ENCODE data around the gene TRIP4. TPM values are rescaled to one million over a fixed set of nuclear protein-coding genes. Genes with fewer than 3 reads are reported as not detected.
"Not testable (repeated sequence)": the region's sequence is repeated elsewhere in the genome, so short reads cannot be mapped to it uniquely, and the experiment has no call there.

TRIP4 gene
- 10 to 100 TPM; 23.6 to 32.6 (median 27.2) TPM for polyA plus RNA-seq (ENCODE audit: low read depth in 6 of 6)

- Mint-ChIP-seq H3K27me3 (no peaks in the 10 kb centered on the region), H3K9me3 (no peaks in the 10 kb centered on the region), H3K36me3 (no peaks in the 10 kb centered on the region), H3K27ac (peak within 1 kb of the TSS; percentile 85 to 98 (median 95)), H3K4me3 (peak within 1 kb of the TSS; percentile 92 to 100 (median 99)), H3K4me1 (peaks cover 15 to 18% (median 17%) of the 10 kb centered on the region in 3 donors)
- ATAC-seq (ENCODE audit: low read depth in 2 of 2) (peak; percentile 98), DNase-seq (peak; percentile 96)
Measured at GRCh38 chr15:64387562-64388168, at the start of gene TRIP4. Gene TRIP4, plus strand, starts transcription at chr15:64387836. Its CDS starts 28 bp downstream, at chr15:64387864.

DNA sequence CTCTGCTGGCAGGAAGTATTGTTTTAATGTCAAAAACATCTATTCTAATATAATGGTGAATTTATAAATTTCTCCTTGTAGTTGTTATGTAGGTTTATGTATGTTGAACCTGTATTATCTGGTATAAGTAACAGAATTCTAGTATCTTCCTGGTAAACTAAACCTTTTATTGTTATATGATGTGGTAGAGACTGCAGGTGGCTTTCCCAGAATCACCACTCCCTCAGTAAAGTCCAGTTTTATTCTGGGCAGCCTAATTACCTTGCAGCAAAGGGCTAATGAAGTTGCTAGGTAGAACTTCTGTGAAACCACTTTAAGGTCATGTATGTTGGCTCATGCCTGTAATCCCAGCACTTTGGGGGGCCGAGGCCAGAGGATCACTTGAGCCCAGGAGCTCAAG, 47.3 kb upstream of the TRIP4 start:
- no peak overlapping the region for H3K4me3 Mint-ChIP-seq
- H3K4me1 Mint-ChIP-seq = peaks cover 2 to 9% (median 8%) of the 10 kb centered on the region in 3 donors
- no peaks in the 10 kb centered on the region for H3K9me3 Mint-ChIP-seq
- no peak for ATAC-seq (ENCODE audit: low read depth in 2 of 2)
- H3K36me3 Mint-ChIP-seq = no peaks in the 10 kb centered on the region
- no peak for DNase-seq
- no peaks in the 10 kb centered on the region for H3K27me3 Mint-ChIP-seq
- H3K27ac Mint-ChIP-seq = no peak overlapping the region

GRCh38 chr15:64341961-64342360, 45.7 kb upstream of the TRIP4 start:
- no peaks in the 10 kb centered on the region for H3K9me3 Mint-ChIP-seq
- no peak overlapping the region for H3K4me3 Mint-ChIP-seq
- DNase-seq = no peak
- peaks cover 4 to 11% (median 8%) of the 10 kb centered on the region in 3 donors for H3K4me1 Mint-ChIP-seq
- no peak for ATAC-seq (ENCODE audit: low read depth in 2 of 2)
- H3K36me3 Mint-ChIP-seq = no peaks in the 10 kb centered on the region
- no peak overlapping the region for H3K27ac Mint-ChIP-seq
- no peaks in the 10 kb centered on the region for H3K27me3 Mint-ChIP-seq

GRCh38 chr15:64343222-64343621, 44.4 kb upstream of the TRIP4 start:
- peak overlapping the region in 3 of 6 donors; percentile 19 to 71 (median 39) for H3K27ac Mint-ChIP-seq
- DNase-seq = no peak
- no peaks in the 10 kb centered on the region for H3K9me3 Mint-ChIP-seq
- no peak overlapping the region for H3K4me3 Mint-ChIP-seq
- H3K4me1 Mint-ChIP-seq = peaks cover 8 to 11% (median 8%) of the 10 kb centered on the region in 3 donors
- ATAC-seq (ENCODE audit: low read depth in 2 of 2) = no peak
- no peaks in the 10 kb centered on the region for H3K36me3 Mint-ChIP-seq
- H3K27me3 Mint-ChIP-seq = no peaks in the 10 kb centered on the region

GRCh38 chr15:64343841-64344240, 43.8 kb upstream of the TRIP4 start:
- no peaks in the 10 kb centered on the region for H3K36me3 Mint-ChIP-seq
- no peak overlapping the region for H3K27ac Mint-ChIP-seq
- H3K4me1 Mint-ChIP-seq = peaks cover 8 to 11% (median 8%) of the 10 kb centered on the region in 3 donors
- H3K27me3 Mint-ChIP-seq = no peaks in the 10 kb centered on the region
- ATAC-seq (ENCODE audit: low read depth in 2 of 2) (no peak), DNase-seq (no peak)
- no peak overlapping the region for H3K4me3 Mint-ChIP-seq
- no peaks in the 10 kb centered on the region for H3K9me3 Mint-ChIP-seq

GRCh38 chr15:64344651-64345294, 42.9 kb upstream of the TRIP4 start:
- H3K27ac Mint-ChIP-seq = no peak overlapping the region
- DNase-seq (no peak), ATAC-seq (ENCODE audit: low read depth in 2 of 2) (no peak)
- no peaks in the 10 kb centered on the region for H3K9me3 Mint-ChIP-seq
- no peaks in the 10 kb centered on the region for H3K36me3 Mint-ChIP-seq
- no peaks in the 10 kb centered on the region for H3K27me3 Mint-ChIP-seq
- H3K4me3 Mint-ChIP-seq = no peak overlapping the region
- H3K4me1 Mint-ChIP-seq = peaks cover 8 to 11% (median 8%) of the 10 kb centered on the region in 3 donors

DNA sequence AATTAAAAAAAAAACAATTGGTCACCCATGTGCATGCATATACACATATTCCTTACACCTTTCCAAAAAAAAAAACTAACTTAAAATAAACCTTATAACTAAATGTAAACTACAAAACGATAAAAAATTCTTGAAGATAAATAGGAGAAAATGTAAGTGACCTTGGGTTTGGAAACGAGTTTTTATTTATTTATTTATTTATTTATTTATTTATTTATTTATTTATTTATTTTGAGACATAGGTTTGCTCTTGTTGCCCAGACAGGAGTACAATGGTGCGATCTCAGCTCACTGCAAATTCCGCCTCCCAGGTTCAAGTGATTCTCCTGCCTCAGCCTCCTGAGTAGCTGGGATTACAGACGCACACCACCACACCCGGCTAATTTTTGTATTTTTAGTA, 41.4 kb upstream of the TRIP4 start:
- not testable (repeated sequence) for H3K27me3 Mint-ChIP-seq; DNase-seq; ATAC-seq (ENCODE audit: low read depth in 2 of 2); H3K4me3 Mint-ChIP-seq; H3K27ac Mint-ChIP-seq; H3K36me3 Mint-ChIP-seq; H3K9me3 Mint-ChIP-seq
- H3K4me1 Mint-ChIP-seq = peaks cover 8 to 11% (median 8%) of the 10 kb centered on the region in 3 donors

DNA sequence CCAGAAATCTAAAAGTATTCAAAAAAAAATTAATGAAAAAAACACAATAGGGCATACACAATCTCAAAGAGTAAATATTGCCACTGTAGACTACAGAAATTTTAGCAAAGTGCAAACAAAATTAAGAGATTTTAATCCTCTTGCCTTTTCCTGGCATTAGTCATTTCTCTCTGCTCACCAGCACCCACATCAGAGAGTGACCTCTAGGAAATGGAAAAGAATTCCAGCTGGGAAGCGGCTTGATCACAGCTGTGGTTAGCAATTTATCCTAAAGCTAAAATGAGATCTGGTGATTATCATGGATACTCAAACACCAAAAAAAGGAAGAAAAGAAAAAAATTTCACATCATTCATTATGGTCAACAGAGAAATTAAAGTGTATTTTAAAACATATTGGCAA, 39.2 kb upstream of the TRIP4 start:
- H3K4me3 Mint-ChIP-seq = no peak overlapping the region
- ATAC-seq (ENCODE audit: low read depth in 2 of 2) = no peak
- no peaks in the 10 kb centered on the region for H3K27me3 Mint-ChIP-seq
- DNase-seq = no peak
- peaks cover under 1 to 9% (median 6%) of the 10 kb centered on the region in 3 donors for H3K4me1 Mint-ChIP-seq
- H3K27ac Mint-ChIP-seq = no peak overlapping the region
- no peaks in the 10 kb centered on the region for H3K9me3 Mint-ChIP-seq
- no peaks in the 10 kb centered on the region for H3K36me3 Mint-ChIP-seq

- H3K27me3 Mint-ChIP-seq = no peaks in the 10 kb centered on the region
- H3K4me1 Mint-ChIP-seq = peaks cover 0 to 10% (median 4%) of the 10 kb centered on the region in 3 donors
- H3K27ac Mint-ChIP-seq = no peak overlapping the region
- no peak for ATAC-seq (ENCODE audit: low read depth in 2 of 2)
- no peak overlapping the region for H3K4me3 Mint-ChIP-seq
- no peak for DNase-seq
- no peaks in the 10 kb centered on the region for H3K36me3 Mint-ChIP-seq
- no peaks in the 10 kb centered on the region for H3K9me3 Mint-ChIP-seq
Measured at GRCh38 chr15:64349375-64349774, 38.3 kb upstream of the TRIP4 start.

GRCh38 chr15:64351265-64351664, 36.4 kb upstream of the TRIP4 start:
- no peaks in the 10 kb centered on the region for H3K36me3 Mint-ChIP-seq
- DNase-seq (no peak), ATAC-seq (ENCODE audit: low read depth in 2 of 2) (no peak)
- peak overlapping the region in 1 of 6 donors; percentile 53 for H3K27ac Mint-ChIP-seq
- no peak overlapping the region for H3K4me3 Mint-ChIP-seq
- no peaks in the 10 kb centered on the region for H3K27me3 Mint-ChIP-seq
- no peaks in the 10 kb centered on the region for H3K9me3 Mint-ChIP-seq
- peaks cover 13 to 19% (median 14%) of the 10 kb centered on the region in 3 donors for H3K4me1 Mint-ChIP-seq

DNA sequence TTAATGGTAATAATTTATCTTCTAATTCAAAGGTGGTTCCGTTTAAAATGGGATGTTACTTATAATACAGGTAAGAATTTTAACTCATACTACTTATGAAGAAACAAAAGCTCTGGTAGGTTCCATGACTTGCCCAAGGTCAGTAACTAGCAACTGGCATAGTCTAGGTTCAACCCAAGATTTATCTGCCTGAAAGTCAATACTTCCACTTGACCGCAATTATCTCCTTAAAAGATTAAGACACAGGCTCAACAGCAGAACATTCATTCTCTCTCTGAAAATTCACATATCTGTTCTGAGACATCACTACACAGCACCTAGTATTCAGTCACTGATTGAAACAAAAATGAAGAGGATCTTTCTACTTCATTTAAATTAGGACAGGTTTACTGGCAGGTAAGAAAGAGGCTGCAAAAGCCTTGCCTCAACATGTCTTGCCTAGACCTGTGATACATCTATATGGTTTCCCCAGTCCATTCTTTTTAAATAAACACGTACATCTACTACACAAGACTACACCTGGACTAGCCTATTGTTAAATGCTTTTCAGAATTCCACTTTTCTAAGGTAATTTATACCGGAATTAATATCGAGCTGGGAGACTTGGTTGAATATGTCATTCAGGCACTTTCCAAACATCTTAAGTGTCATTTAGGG, 32.8 kb upstream of the TRIP4 start:
- Mint-ChIP-seq H3K27ac (peak overlapping the region; percentile 21 to 97 (median 88)), H3K27me3 (no peaks in the 10 kb centered on the region), H3K4me3 (peak overlapping the region; percentile 85 to 98 (median 96)), H3K4me1 (peaks cover 16 to 21% (median 20%) of the 10 kb centered on the region in 3 donors), H3K9me3 (no peaks in the 10 kb centered on the region), H3K36me3 (no peaks in the 10 kb centered on the region)
- ATAC-seq (ENCODE audit: low read depth in 2 of 2) = no peak
- no peak for DNase-seq

DNA sequence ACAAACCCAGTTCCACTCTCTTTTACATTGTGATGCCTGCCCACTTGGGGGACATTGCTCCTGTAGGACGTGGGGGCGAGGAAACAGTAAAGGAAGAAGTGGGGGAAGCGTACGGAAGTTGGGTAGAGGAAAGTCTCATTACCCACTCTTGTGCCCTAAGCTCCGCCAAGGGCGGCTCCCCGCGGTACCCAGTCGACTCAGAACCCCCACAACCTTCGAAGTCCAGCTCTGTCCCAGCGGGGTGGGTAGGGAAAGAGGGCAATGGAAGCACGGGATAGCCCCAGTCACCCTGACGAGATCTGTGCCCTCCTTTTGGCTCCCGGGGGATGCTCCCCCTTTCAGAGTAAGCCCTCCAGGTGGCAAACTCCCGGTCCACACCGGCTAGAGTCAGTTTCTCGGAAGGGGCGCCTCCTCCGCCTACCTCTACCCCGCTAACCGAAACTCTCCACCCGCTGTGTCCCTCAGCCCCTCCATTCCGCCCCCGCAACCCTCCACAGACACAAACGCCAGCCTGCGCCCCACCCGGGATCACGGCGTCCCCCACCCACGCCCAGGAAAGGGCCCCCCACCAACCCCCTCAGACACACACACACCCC, 32.2 kb upstream of the TRIP4 start:
- no peaks in the 10 kb centered on the region for H3K27me3 Mint-ChIP-seq
- H3K4me1 Mint-ChIP-seq = peaks cover 16 to 21% (median 20%) of the 10 kb centered on the region in 3 donors
- peak overlapping the region; percentile 85 to 98 (median 96) for H3K4me3 Mint-ChIP-seq
- H3K9me3 Mint-ChIP-seq = no peaks in the 10 kb centered on the region
- DNase-seq (peak; percentile 4), ATAC-seq (ENCODE audit: low read depth in 2 of 2) (peak; percentile 13 to 17)
- no peaks in the 10 kb centered on the region for H3K36me3 Mint-ChIP-seq
- peak overlapping the region; percentile 85 to 97 (median 94) for H3K27ac Mint-ChIP-seq

- ATAC-seq (ENCODE audit: low read depth in 2 of 2) = peak; percentile 99
- H3K9me3 Mint-ChIP-seq = no peaks in the 10 kb centered on the region
- peaks cover 16 to 21% (median 20%) of the 10 kb centered on the region in 3 donors for H3K4me1 Mint-ChIP-seq
- H3K4me3 Mint-ChIP-seq = peak within 1 kb of the TSS; percentile 85 to 98 (median 96)
- H3K27ac Mint-ChIP-seq = peak within 1 kb of the TSS; percentile 85 to 98 (median 96)
- peak; percentile 90 for DNase-seq
- H3K36me3 Mint-ChIP-seq = no peaks in the 10 kb centered on the region
- H3K27me3 Mint-ChIP-seq = no peaks in the 10 kb centered on the region
Measured at GRCh38 chr15:64355944-64356709, 31.5 kb upstream of the TRIP4 start, which contains the start of gene CSNK1G1. Gene CSNK1G1, minus strand, starts transcription at chr15:64356173. Its CDS starts 55,674 bp downstream, at chr15:64300499.

Measured in naive B cell (primary cell).